Measurements from ENCODE around the gene TMEM50B. TPM values are rescaled to one million over a fixed set of nuclear protein-coding genes. Genes with fewer than 3 reads are reported as not detected.

Gene TMEM50B
- total and polyA plus RNA-seq, 2 experiments from 2014 or later = 73.1 to 88.0 TPM

- Histone ChIP-seq H3K27ac (no peak overlapping the region), H3K27me3 (no peaks in the 10 kb centered on the region), H3K9me2 (replicated peaks; ENCODE audit: insufficient read depth) (no peaks in the 10 kb centered on the region), H4K20me1 (ENCODE audit: insufficient read depth, poor library complexity, severe bottlenecking) (no peaks in the 10 kb centered on the region), H3K4me1 (ENCODE audit: insufficient read depth) (peaks cover 4% of the 10 kb centered on the region), H2AFZ (no peak overlapping the region), H3K4me3 (no peak overlapping the region), H3K79me2 (peaks cover 16% of the 10 kb centered on the region), H3K9me3 (ENCODE audit: low read depth) (no peaks in the 10 kb centered on the region), H3K36me3 (replicated peaks; ENCODE audit: insufficient read depth, low read depth) (no peaks in the 10 kb centered on the region), H3K4me2 (no peak overlapping the region)
- TF ChIP-seq CTCF (IDR thresholded peaks at IDR 0.05; ENCODE audit: poor library complexity) = no peak
- 98% methylated on average over 9 of the region's 9 CpGs for WGBS (ENCODE audit: low lambda C conversion rate, missing lambda C conversion rate)
- no peak for DNase-seq (ENCODE audit: low spot score)
Measured at GRCh38 chr21:33424214-33424613, 55.6 kb downstream of the TMEM50B start.

GRCh38 chr21:33421713-33422393 lies 57.9 kb downstream of the TMEM50B start:
- Histone ChIP-seq H3K79me2 (peaks cover 36% of the 10 kb centered on the region), H4K20me1 (ENCODE audit: insufficient read depth, poor library complexity, severe bottlenecking) (no peaks in the 10 kb centered on the region), H3K4me3 (no peak overlapping the region), H3K9me3 (ENCODE audit: low read depth) (no peaks in the 10 kb centered on the region), H2AFZ (no peak overlapping the region), H3K36me3 (replicated peaks; ENCODE audit: insufficient read depth, low read depth) (no peaks in the 10 kb centered on the region), H3K27me3 (no peaks in the 10 kb centered on the region), H3K27ac (no peak overlapping the region), H3K4me1 (ENCODE audit: insufficient read depth) (peaks cover 8% of the 10 kb centered on the region), H3K4me2 (no peak overlapping the region), H3K9me2 (replicated peaks; ENCODE audit: insufficient read depth) (no peaks in the 10 kb centered on the region)
- no peak for DNase-seq (ENCODE audit: low spot score)
- WGBS (ENCODE audit: low lambda C conversion rate, missing lambda C conversion rate) = 98% methylated on average over 5 of the region's 5 CpGs
- TF ChIP-seq CTCF (IDR thresholded peaks at IDR 0.05; ENCODE audit: poor library complexity) (no peak), EZH2 (IDR thresholded peaks at IDR 0.05; ENCODE audit: borderline replicate concordance) (no peak), EZH2phosphoT487 (IDR thresholded peaks at IDR 0.05; ENCODE audit: low read depth, severe bottlenecking, unreplicated experiment) (no peak)

GRCh38 chr21:33419538-33420123 lies 60.1 kb downstream of the TMEM50B start:
- H3K27ac ChIP-seq = no peak overlapping the region
- no peaks in the 10 kb centered on the region for H4K20me1 ChIP-seq (ENCODE audit: insufficient read depth, poor library complexity, severe bottlenecking)
- no peaks in the 10 kb centered on the region for H3K9me2 ChIP-seq (replicated peaks; ENCODE audit: insufficient read depth)
- TF ChIP-seq CTCF (IDR thresholded peaks at IDR 0.05; ENCODE audit: poor library complexity) = no peak
- no peak overlapping the region for H3K4me2 ChIP-seq
- no peaks in the 10 kb centered on the region for H3K27me3 ChIP-seq
- 93% methylated on average over 12 of the region's 12 CpGs for WGBS (ENCODE audit: low lambda C conversion rate, missing lambda C conversion rate)
- peaks cover 58% of the 10 kb centered on the region for H3K79me2 ChIP-seq
- peaks cover 11% of the 10 kb centered on the region for H3K4me1 ChIP-seq (ENCODE audit: insufficient read depth)
- no peaks in the 10 kb centered on the region for H3K36me3 ChIP-seq (replicated peaks; ENCODE audit: insufficient read depth, low read depth)
- H2AFZ ChIP-seq = no peak overlapping the region
- H3K4me3 ChIP-seq = no peak overlapping the region
- H3K9me3 ChIP-seq (ENCODE audit: low read depth) = no peaks in the 10 kb centered on the region
- DNase-seq (ENCODE audit: low spot score) = no peak

All from hepatocyte (in vitro differentiated cells).